Mesothelial cell of epicardium (in vitro differentiated cells): ENCODE data around the gene KLK5. TPM values are rescaled to one million over a fixed set of nuclear protein-coding genes. Genes with fewer than 3 reads are reported as not detected.

Experiments
- DNase-seq, 2 experiments: peaks; one replicate each; pipeline ENCODE4 v3.0.0; 2021; ENCODE audit warnings: low spot score in 2 of 2; ENCODE audit not compliant: unreplicated experiment in 2 of 2
- H3K27ac Mint-ChIP-seq: 2 replicates; pipeline ENCODE4 v1.8.0; 2021; ENCODE audit warnings: mixed read lengths
- H3K27me3 Mint-ChIP-seq: 2 replicates; pipeline ENCODE4 v1.8.0; 2021; ENCODE audit warnings: low read depth, mixed read lengths
- H3K36me3 Mint-ChIP-seq: 2 replicates; pipeline ENCODE4 v1.8.0; 2021; ENCODE audit warnings: mixed read lengths
- H3K4me1 Mint-ChIP-seq: 2 replicates; pipeline ENCODE4 v1.8.0; 2021; ENCODE audit warnings: mixed read lengths
- H3K4me3 Mint-ChIP-seq: 2 replicates; pipeline ENCODE4 v1.8.0; 2021; ENCODE audit warnings: mild to moderate bottlenecking, moderate library complexity, mixed read lengths
- H3K9me3 Mint-ChIP-seq: 2 replicates; pipeline ENCODE4 v1.8.0; 2021; ENCODE audit warnings: mixed read lengths
- CTCF ChIP-seq: fragments of 200-600 bp; sonication (generic); IDR thresholded peaks from one replicate; pipeline ENCODE4 v1.5.0; 2021; ENCODE audit warnings: antibody characterized with exemption; ENCODE audit not compliant: unreplicated experiment
- total RNA-seq: library from RNA; stranded (reverse); gene quantifications from 3 replicates; pipeline ENCODE4 v1.2.1, GENCODE V29; 2021

Gene KLK5
- total RNA-seq: 8.9 to 11.5 TPM (median 9.5 TPM) in 3 replicates

- TF ChIP-seq CTCF: no peak
- peak within 1 kb of the TSS; percentile 75 for H3K27ac Mint-ChIP-seq
These were observed at the start of gene KLK5 for GRCh38 chr19:50952910-50953309. Gene KLK5 (minus strand): TSS chr19:50953038. CDS start chr19:50952657, 381 bp downstream.

GRCh38 chr19:51002089-51002532 is 49.3 kb upstream of the KLK5 start:
- Mint-ChIP-seq H3K9me3 (no peaks in the 10 kb centered on the region), H3K36me3 (no peaks in the 10 kb centered on the region), H3K4me1 (peaks cover 18% of the 10 kb centered on the region), H3K27ac (peak overlapping the region; percentile 25), H3K27me3 (peaks cover 62% of the 10 kb centered on the region), H3K4me3 (peak overlapping the region; percentile 33)
- DNase-seq: no peak
- no peak for TF ChIP-seq CTCF

More at GRCh38 chr19:50952910-50953309, at the start of gene KLK5:
- no peaks in the 10 kb centered on the region for H3K36me3 Mint-ChIP-seq
- no peaks in the 10 kb centered on the region for H3K9me3 Mint-ChIP-seq
- H3K27me3 Mint-ChIP-seq: peaks cover 25% of the 10 kb centered on the region
- peaks cover 11% of the 10 kb centered on the region for H3K4me1 Mint-ChIP-seq
- H3K4me3 Mint-ChIP-seq: peak within 1 kb of the TSS; percentile 11
- peak in 1 of 2 experiments; percentile 45 for DNase-seq

GRCh38 chr19:51001515-51001914 is 48.7 kb upstream of the KLK5 start, which contains the start of gene KLK8:
Gene KLK8 (minus strand): TSS chr19:51001604. CDS start chr19:51001167, 437 bp downstream.
- Mint-ChIP-seq H3K9me3 (no peaks in the 10 kb centered on the region), H3K4me1 (peaks cover 18% of the 10 kb centered on the region), H3K4me3 (peak within 1 kb of the TSS; percentile 33), H3K27ac (peak within 1 kb of the TSS; percentile 59), H3K36me3 (no peaks in the 10 kb centered on the region), H3K27me3 (peaks cover 62% of the 10 kb centered on the region)
- no peak for TF ChIP-seq CTCF
- DNase-seq: no peak

- no peak overlapping the region for H3K27ac Mint-ChIP-seq
- no peak for DNase-seq
- H3K27me3 Mint-ChIP-seq: peaks cover 61% of the 10 kb centered on the region
- no peaks in the 10 kb centered on the region for H3K36me3 Mint-ChIP-seq
- no peak overlapping the region for H3K4me3 Mint-ChIP-seq
- no peak for TF ChIP-seq CTCF
- peaks cover 18% of the 10 kb centered on the region for H3K4me1 Mint-ChIP-seq
- H3K9me3 Mint-ChIP-seq: no peaks in the 10 kb centered on the region
These were observed 48.1 kb upstream of the KLK5 start for GRCh38 chr19:51000981-51001380.

GRCh38 chr19:51000426-51000825 is 47.6 kb upstream of the KLK5 start:
- peaks cover 62% of the 10 kb centered on the region for H3K27me3 Mint-ChIP-seq
- no peaks in the 10 kb centered on the region for H3K36me3 Mint-ChIP-seq
- H3K4me3 Mint-ChIP-seq: no peak overlapping the region
- no peak overlapping the region for H3K27ac Mint-ChIP-seq
- H3K4me1 Mint-ChIP-seq: peaks cover 18% of the 10 kb centered on the region
- no peak for DNase-seq
- TF ChIP-seq CTCF: no peak
- no peaks in the 10 kb centered on the region for H3K9me3 Mint-ChIP-seq

GRCh38 chr19:50998686-50999085 is 45.8 kb upstream of the KLK5 start:
- no peak overlapping the region for H3K4me3 Mint-ChIP-seq
- no peak for DNase-seq
- H3K27ac Mint-ChIP-seq: no peak overlapping the region
- peaks cover 18% of the 10 kb centered on the region for H3K4me1 Mint-ChIP-seq
- TF ChIP-seq CTCF: no peak
- no peaks in the 10 kb centered on the region for H3K9me3 Mint-ChIP-seq
- no peaks in the 10 kb centered on the region for H3K36me3 Mint-ChIP-seq
- peaks cover 52% of the 10 kb centered on the region for H3K27me3 Mint-ChIP-seq
